Thyroid gland (tissue), 4 donors: ENCODE data around the gene SEMA5B.

Source experiments
- POLR2A ChIP-seq, 2 donors: fragments of 450-650 bp; IDR thresholded peaks; one replicate each; pipeline ENCODE4 v1.6.1; 2017; ENCODE audit warnings: antibody characterized with exemption in 2 of 2, mild to moderate bottlenecking in 2 of 2, moderate library complexity in 1 of 2
- TF ChIP-seq, protein P1 (sequence below), 6 experiments: fragments of 200-600 bp in 3 of 6; fragments of 450-650 bp in 3 of 6; sonication (generic) in 3 of 6; IDR thresholded peaks; one replicate each; pipeline ENCODE4 v1.5.1; 2016 to 2019; ENCODE audit warnings: antibody characterized with exemption in 6 of 6, mild to moderate bottlenecking in 2 of 6, inconsistent platforms in 1 of 6, moderate library complexity in 1 of 6

DNA sequence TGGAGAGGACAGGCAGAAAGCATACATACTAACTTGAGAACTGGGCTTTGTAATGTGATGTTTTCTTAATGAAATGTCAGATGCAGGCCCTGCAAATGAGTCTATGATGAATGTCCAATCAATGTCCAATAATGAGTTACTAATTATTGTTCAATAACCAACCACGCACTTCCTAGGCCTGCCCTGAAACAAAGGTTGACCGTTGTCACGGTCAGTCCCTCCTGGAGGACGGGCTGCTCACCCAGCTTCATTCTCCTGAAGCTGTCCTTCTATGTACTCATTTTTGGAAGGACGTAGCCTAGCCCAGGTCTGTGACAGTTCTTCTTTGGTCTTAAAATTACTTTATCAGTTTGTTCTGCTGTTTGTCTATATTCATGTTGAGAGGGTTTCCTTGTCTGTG lies 30.9 kb upstream of the SEMA5B start:
- TF ChIP-seq, protein P1, sequence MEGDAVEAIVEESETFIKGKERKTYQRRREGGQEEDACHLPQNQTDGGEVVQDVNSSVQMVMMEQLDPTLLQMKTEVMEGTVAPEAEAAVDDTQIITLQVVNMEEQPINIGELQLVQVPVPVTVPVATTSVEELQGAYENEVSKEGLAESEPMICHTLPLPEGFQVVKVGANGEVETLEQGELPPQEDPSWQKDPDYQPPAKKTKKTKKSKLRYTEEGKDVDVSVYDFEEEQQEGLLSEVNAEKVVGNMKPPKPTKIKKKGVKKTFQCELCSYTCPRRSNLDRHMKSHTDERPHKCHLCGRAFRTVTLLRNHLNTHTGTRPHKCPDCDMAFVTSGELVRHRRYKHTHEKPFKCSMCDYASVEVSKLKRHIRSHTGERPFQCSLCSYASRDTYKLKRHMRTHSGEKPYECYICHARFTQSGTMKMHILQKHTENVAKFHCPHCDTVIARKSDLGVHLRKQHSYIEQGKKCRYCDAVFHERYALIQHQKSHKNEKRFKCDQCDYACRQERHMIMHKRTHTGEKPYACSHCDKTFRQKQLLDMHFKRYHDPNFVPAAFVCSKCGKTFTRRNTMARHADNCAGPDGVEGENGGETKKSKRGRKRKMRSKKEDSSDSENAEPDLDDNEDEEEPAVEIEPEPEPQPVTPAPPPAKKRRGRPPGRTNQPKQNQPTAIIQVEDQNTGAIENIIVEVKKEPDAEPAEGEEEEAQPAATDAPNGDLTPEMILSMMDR (IDR thresholded peaks at IDR 0.05) = no peak
- TF ChIP-seq POLR2A (IDR thresholded peaks at IDR 0.05) = no peak
